Measurements from ENCODE around the gene ORC5.

ORC5 gene

DNA sequence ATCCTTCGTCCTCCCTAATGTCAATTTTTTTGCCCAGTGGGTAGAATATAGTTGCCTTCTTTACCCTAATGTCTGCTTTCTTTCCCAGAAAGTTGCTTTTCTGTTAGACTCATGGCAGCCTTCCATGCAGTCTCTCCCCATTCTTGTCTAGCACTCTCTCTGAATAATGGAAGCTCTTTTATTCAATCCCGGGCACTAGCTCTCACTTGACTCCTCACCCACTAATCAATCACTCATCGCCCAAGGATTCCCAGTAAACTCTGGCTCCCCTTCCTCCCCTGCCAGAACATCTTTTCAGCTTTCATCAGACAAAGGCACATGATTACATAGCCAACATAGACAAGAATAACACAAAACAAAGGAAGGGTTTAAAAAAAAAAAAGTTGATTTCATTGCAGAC lies 118.2 kb downstream of the ORC5 start:
- Mint-ChIP-seq H3K9me3 (no peaks in the 10 kb centered on the region), H3K27ac (no peak overlapping the region), H3K27me3 (ENCODE audit: low read depth) (peaks cover 4% of the 10 kb centered on the region), H3K36me3 (ENCODE audit: low read depth) (no peaks in the 10 kb centered on the region), H3K4me1 (ENCODE audit: low read depth) (no peaks in the 10 kb centered on the region), H3K4me3 (no peak overlapping the region)
- DNase-seq (ENCODE audit: low spot score), result no peak

DNA sequence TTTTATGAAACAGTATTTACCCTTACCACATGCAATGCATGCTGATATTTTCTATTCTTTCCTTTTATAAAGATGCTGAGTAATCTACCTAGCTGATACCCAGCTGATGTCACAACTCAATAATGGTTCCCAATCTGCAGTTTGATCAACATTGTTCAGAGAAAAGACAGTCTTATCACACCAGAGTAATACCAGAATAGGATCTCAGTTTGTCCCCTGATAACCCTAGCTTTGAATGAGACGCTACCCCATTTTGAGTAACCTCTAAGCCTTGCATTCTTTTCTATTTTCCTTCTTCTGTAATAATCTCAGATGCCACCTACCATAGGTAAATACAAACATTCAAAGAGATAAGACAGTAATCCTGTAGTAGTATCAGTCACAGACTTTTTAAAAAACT lies 118.8 kb downstream of the ORC5 start:
- Mint-ChIP-seq H3K27me3 (ENCODE audit: low read depth) (peaks cover 4% of the 10 kb centered on the region), H3K36me3 (ENCODE audit: low read depth) (no peaks in the 10 kb centered on the region), H3K9me3 (no peaks in the 10 kb centered on the region), H3K4me1 (ENCODE audit: low read depth) (no peaks in the 10 kb centered on the region), H3K4me3 (no peak overlapping the region), H3K27ac (no peak overlapping the region)
- DNase-seq (ENCODE audit: low spot score), result no peak
